Measurements from ENCODE around the gene LARP6. TPM values are rescaled to one million over a fixed set of nuclear protein-coding genes. Genes with fewer than 3 reads are reported as not detected.

The LARP6 gene
- total RNA-seq, 3 donors from 2014 or later (not counting 1 experiment from before 2014, with no cell fraction given) = not detected

DNA sequence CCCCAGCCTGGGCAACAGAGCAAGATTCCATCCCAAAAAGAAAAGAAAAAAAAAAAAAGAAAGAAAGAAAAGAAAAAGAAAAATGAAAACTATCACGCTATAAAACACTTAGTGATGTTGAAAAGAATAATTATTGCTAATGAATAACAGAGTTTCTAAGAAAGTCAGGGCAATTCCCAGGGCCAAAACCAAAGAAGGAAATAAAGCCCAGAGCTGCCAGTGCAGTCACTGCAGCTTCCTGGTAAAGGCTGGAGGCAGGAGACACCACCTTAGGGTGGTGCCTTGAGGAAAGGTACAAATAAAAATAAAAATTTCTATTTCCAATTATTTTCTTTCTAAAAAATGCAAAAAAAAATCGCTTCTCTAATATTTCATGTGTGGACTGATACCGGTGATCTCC is 70.9 kb downstream of the LARP6 start:
- Histone ChIP-seq H3K9me3 (ENCODE audit: control insufficient read depth, insufficient read depth, low read length) (no peaks in the 10 kb centered on the region), H3K4me3 (ENCODE audit: low read length) (no peak overlapping the region), H3K27me3 (ENCODE audit: control insufficient read depth, insufficient read depth, low read length) (no peaks in the 10 kb centered on the region), H3K36me3 (ENCODE audit: control insufficient read depth, insufficient read depth, low read length) (no peaks in the 10 kb centered on the region), H3K4me1 (ENCODE audit: control insufficient read depth, insufficient read depth, low read length) (no peaks in the 10 kb centered on the region), H3K27ac (ENCODE audit: low read length) (no peak overlapping the region)
- no peaks in the 10 kb centered on the region for H3K9me3 Mint-ChIP-seq
- intact Hi-C loops (cut with micrococcal nuclease) = no loop called here
- TF ChIP-seq, protein P1, sequence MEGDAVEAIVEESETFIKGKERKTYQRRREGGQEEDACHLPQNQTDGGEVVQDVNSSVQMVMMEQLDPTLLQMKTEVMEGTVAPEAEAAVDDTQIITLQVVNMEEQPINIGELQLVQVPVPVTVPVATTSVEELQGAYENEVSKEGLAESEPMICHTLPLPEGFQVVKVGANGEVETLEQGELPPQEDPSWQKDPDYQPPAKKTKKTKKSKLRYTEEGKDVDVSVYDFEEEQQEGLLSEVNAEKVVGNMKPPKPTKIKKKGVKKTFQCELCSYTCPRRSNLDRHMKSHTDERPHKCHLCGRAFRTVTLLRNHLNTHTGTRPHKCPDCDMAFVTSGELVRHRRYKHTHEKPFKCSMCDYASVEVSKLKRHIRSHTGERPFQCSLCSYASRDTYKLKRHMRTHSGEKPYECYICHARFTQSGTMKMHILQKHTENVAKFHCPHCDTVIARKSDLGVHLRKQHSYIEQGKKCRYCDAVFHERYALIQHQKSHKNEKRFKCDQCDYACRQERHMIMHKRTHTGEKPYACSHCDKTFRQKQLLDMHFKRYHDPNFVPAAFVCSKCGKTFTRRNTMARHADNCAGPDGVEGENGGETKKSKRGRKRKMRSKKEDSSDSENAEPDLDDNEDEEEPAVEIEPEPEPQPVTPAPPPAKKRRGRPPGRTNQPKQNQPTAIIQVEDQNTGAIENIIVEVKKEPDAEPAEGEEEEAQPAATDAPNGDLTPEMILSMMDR (IDR thresholded peaks at IDR 0.05) = no peak
- ATAC-seq = no peak
- no peak overlapping the region for H3K27ac Mint-ChIP-seq
- DNase-seq = no peak
- WGBS (ENCODE audit: insufficient coverage) = 100% methylated on average over 1 of the region's 3 CpGs
- no peak overlapping the region for H3K4me3 Mint-ChIP-seq
- peaks cover 10 to 18% of the 10 kb centered on the region in 2 donors for H3K27me3 Mint-ChIP-seq (ENCODE audit: low read depth in 2 of 2)
- H3K4me1 Mint-ChIP-seq = peaks cover 4 to 5% of the 10 kb centered on the region in 2 donors
- no peaks in the 10 kb centered on the region for H3K36me3 Mint-ChIP-seq

GRCh38 chr15:70781236-70781635 is 72.7 kb downstream of the LARP6 start:
- no peaks in the 10 kb centered on the region for H3K9me3 ChIP-seq (ENCODE audit: control insufficient read depth, insufficient read depth, low read length)
- no peaks in the 10 kb centered on the region for H3K9me3 Mint-ChIP-seq
- peaks cover 4 to 5% of the 10 kb centered on the region in 2 donors for H3K4me1 Mint-ChIP-seq
- DNase-seq (no peak), ATAC-seq (no peak)
- no peak overlapping the region for H3K27ac ChIP-seq (ENCODE audit: low read length)
- H3K27me3 Mint-ChIP-seq (ENCODE audit: low read depth in 2 of 2) = peaks cover 16 to 22% of the 10 kb centered on the region in 2 donors
- intact Hi-C loops (cut with micrococcal nuclease) = no loop called here
- H3K27me3 ChIP-seq (ENCODE audit: control insufficient read depth, insufficient read depth, low read length) = no peaks in the 10 kb centered on the region
- no peaks in the 10 kb centered on the region for H3K4me1 ChIP-seq (ENCODE audit: control insufficient read depth, insufficient read depth, low read length)
- no peak overlapping the region for H3K27ac Mint-ChIP-seq
- WGBS (ENCODE audit: insufficient coverage) = 93% methylated on average over 5 of the region's 5 CpGs
- no peaks in the 10 kb centered on the region for H3K36me3 ChIP-seq (ENCODE audit: control insufficient read depth, insufficient read depth, low read length)
- H3K36me3 Mint-ChIP-seq = no peaks in the 10 kb centered on the region
- TF ChIP-seq, protein P1 (IDR thresholded peaks at IDR 0.05) = no peak
- no peak overlapping the region for H3K4me3 Mint-ChIP-seq
- H3K4me3 ChIP-seq (ENCODE audit: low read length) = no peak overlapping the region

Other genes starting within 250 kb of the LARP6 start
- 1 to 10 TPM; 1.1 to 3.1 (median 2.1) TPM for gene UACA, start 90.6 kb downstream of the LARP6 start, total RNA-seq
- gene THAP10, start 38.3 kb upstream of the LARP6 start, total RNA-seq = not detected
- gene LRRC49, start 38.7 kb upstream of the LARP6 start, total RNA-seq = under 1 TPM in 2 of 3 donors, not detected in 1; 0.14 to 0.38 TPM

Measured in natural killer cell (primary cell).